GM21526 (cell line): ENCODE measurements around the gene AOX1.
"Not testable (repeated sequence)": the region's sequence is repeated elsewhere in the genome, so short reads cannot be mapped to it uniquely, and the experiment has no call there.

ENCODE experiments used
- ATAC-seq: cut with Tn5 transposase; IDR thresholded peaks from one replicate; pipeline ENCODE4 v1.9.1; 2021; ENCODE audit warnings: moderate library complexity; ENCODE audit not compliant: unreplicated experiment, low FRiP score

The AOX1 gene

GRCh38 chr2:200695601-200696000 lies 109.8 kb downstream of the AOX1 start:
- no peak for ATAC-seq

GRCh38 chr2:200698217-200698616 lies 112.4 kb downstream of the AOX1 start:
- ATAC-seq: no peak

- no peak for ATAC-seq
Observed at GRCh38 chr2:200699310-200699709, 113.5 kb downstream of the AOX1 start.

DNA sequence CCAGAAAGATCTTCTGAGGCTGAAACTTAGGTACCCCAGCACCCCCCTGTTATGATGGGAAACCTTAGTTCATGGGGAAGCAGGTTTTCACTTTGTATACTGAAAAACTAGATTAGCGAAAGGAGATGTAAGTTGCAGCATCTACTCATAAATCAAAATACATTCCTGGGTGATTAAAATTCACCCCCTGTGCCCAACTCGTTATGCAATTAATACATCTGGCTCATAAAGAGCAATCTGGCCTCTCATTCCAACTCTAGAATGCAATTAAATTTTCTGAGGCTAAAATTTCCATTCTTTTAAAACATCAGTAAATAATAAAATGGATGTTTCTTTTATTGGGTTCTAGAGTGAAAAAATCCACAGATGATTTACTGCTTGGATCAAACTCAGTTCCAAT lies 115.0 kb downstream of the AOX1 start:
- no peak for ATAC-seq

DNA sequence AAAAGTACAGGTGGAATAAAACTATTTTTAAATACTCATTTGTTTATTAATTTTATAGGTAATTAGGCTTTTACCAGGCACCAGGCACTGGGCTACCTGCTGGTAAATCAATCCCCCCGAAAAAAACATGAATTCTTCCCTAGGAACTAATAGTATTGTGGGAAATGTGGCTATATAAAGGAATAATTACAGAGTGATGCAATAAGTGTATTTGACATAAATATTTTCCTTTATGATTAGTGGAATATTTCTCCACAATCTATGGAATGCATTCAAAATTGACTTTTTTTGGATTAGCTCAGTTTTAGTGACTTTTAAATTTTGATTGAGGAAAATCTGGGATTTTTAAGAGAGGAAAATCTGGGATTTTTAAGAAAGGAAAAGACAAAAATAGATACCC lies 116.2 kb downstream of the AOX1 start:
- no peak for ATAC-seq

- ATAC-seq: no peak
Observed at GRCh38 chr2:200702646-200703118, 116.9 kb downstream of the AOX1 start.

- ATAC-seq: no peak
Observed at GRCh38 chr2:200703127-200703925, 117.5 kb downstream of the AOX1 start.

DNA sequence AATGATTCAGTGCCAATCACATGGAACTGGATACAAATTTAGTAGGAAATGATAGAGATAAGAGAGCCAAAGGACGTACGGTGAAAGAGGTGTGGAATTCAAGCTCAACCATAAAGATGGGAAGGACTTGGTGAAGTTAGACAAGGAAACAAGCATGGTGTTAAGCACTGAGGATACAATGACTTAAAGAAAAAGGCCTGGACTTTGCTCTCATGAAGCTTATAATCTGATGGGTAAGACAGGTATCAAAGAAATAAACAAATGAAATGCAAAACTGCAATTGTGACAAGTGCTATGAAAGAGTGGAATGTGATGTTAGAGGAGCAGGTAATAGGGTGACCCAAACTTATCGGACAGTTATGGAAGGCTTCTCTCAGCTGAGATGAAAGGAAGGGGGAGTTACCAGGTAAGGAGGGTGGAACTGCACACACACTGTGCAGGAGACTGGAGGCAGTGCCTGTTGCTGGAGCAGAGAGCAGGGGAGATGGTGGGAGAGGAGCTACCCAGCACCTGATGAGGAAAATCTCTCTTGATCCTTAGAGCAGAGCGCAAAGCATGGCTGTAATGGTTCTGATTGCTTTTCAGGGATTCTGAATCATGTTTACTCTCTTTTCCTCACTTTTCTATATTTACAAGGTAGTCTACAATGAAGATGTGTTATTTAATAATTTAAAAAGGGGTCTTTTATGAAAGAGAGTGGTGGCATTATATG lies 118.3 kb downstream of the AOX1 start:
- no peak for ATAC-seq

DNA sequence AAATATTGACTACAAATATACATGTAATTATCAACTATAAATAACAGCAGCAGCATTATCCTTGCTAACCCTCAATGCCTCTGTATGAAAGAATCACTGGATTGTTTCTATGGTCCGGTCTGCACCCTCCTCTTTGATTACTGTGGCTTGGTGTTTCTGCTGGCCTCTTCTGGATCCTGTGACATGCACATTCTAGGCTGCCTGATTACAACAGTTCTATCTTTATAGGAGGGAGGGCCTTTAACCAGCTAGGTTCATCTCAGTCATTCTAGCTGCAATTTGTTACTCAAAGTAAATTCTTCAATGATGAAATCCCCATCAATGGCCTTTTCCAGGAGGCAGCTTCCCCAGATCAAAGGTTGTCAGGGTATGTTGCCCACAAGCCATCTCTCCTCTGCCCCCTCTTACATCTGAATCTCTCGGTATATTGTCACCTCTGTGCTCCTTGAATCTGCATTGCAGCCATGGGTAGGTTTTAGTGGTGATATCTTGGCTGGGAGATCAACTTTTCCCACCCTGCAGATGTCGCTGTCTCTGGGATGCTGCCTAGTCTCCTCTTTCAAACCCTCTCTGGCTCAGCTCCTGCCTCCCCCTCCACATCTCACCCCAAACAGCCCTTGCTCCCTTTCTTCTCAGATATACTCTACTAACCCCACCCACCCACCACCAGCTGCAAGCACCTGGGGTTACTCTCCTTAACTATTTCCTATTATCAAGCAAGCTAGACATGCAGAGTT lies 119.7 kb downstream of the AOX1 start:
- no peak for ATAC-seq

GRCh38 chr2:200708943-200709342 lies 123.1 kb downstream of the AOX1 start:
- no peak for ATAC-seq

- ATAC-seq: peak; percentile 99
Observed at GRCh38 chr2:200713003-200713703, 127.3 kb downstream of the AOX1 start.

GRCh38 chr2:200713704-200714064 lies 127.9 kb downstream of the AOX1 start:
- no peak for ATAC-seq

- not testable (repeated sequence) for ATAC-seq
Observed at GRCh38 chr2:200715014-200715413, 129.2 kb downstream of the AOX1 start.

DNA sequence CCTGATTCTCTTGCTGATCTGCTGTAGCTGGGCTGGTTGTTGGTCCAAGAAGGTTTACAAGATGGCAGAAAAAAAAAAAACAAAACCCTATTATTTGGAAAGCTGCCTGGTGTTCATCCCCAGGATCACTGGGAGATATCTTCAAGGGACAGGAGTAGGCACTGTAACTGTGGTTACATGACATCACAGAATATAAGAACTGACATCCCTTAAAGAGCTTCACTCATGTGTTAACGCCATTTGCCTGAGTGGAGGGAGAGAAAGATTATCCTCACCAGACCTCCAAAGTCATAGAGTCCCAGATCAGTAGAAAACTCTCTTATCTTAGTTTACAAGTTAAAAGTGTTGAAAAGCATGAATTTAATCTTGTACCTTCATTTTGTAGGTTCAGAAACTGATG lies 130.6 kb downstream of the AOX1 start:
- no peak for ATAC-seq
